KOPT-K1 (cell line): ENCODE measurements around the gene MEGF9.

ENCODE experiments used
- H3K27ac ChIP-seq: fragments of 200-600 bp; sonication (generic); 2 replicates; pipeline ENCODE4 v1.5.1; 2016; ENCODE audit warnings: antibody characterized with exemption, mild to moderate bottlenecking, low read depth, low read length; ENCODE audit not compliant: poor library complexity, severe bottlenecking
- H3K36me3 ChIP-seq: fragments of 200-600 bp; sonication (generic); 2 replicates; pipeline ENCODE4 v1.5.1; 2017; ENCODE audit warnings: antibody characterized with exemption, mild to moderate bottlenecking, low read length, moderate library complexity; ENCODE audit not compliant: insufficient read depth
- H3K9me3 ChIP-seq: fragments of 200-600 bp; sonication (generic); 2 replicates; pipeline ENCODE4 v1.5.1; 2017; ENCODE audit warnings: antibody characterized with exemption, low read length, mild to moderate bottlenecking; ENCODE audit not compliant: insufficient read depth, poor library complexity, severe bottlenecking

Gene MEGF9

GRCh38 chr9:120717176-120717575 is 2.9 kb upstream of the MEGF9 start:
- Histone ChIP-seq H3K36me3 (no peaks in the 10 kb centered on the region), H3K27ac (no peak overlapping the region), H3K9me3 (no peaks in the 10 kb centered on the region)

GRCh38 chr9:120716483-120716882 is 2.2 kb upstream of the MEGF9 start:
- no peaks in the 10 kb centered on the region for H3K36me3 ChIP-seq
- H3K27ac ChIP-seq = no peak overlapping the region
- no peaks in the 10 kb centered on the region for H3K9me3 ChIP-seq

- no peaks in the 10 kb centered on the region for H3K9me3 ChIP-seq
- peak overlapping the region; percentile 79 for H3K27ac ChIP-seq
- H3K36me3 ChIP-seq = no peaks in the 10 kb centered on the region
These were observed 1.2 kb upstream of the MEGF9 start for GRCh38 chr9:120715389-120715924.

GRCh38 chr9:120714846-120715388 is 647 bp upstream of the MEGF9 start:
- H3K9me3 ChIP-seq = no peaks in the 10 kb centered on the region
- H3K36me3 ChIP-seq = no peaks in the 10 kb centered on the region
- peak overlapping the region; percentile 79 for H3K27ac ChIP-seq

GRCh38 chr9:120713257-120714087 is 798 bp downstream of the MEGF9 start:
- no peaks in the 10 kb centered on the region for H3K9me3 ChIP-seq
- H3K27ac ChIP-seq = peak overlapping the region; percentile 79
- H3K36me3 ChIP-seq = no peaks in the 10 kb centered on the region

- Histone ChIP-seq H3K27ac (peak overlapping the region; percentile 10), H3K9me3 (no peaks in the 10 kb centered on the region), H3K36me3 (no peaks in the 10 kb centered on the region)
These were observed 1.7 kb downstream of the MEGF9 start for GRCh38 chr9:120712539-120713031.

GRCh38 chr9:120711841-120712538 is 2.3 kb downstream of the MEGF9 start:
- H3K36me3 ChIP-seq = no peaks in the 10 kb centered on the region
- H3K27ac ChIP-seq = no peak overlapping the region
- no peaks in the 10 kb centered on the region for H3K9me3 ChIP-seq

- H3K36me3 ChIP-seq = no peaks in the 10 kb centered on the region
- no peaks in the 10 kb centered on the region for H3K9me3 ChIP-seq
- no peak overlapping the region for H3K27ac ChIP-seq
These were observed 2.9 kb downstream of the MEGF9 start for GRCh38 chr9:120711354-120711753.

GRCh38 chr9:120710110-120710981 is 3.9 kb downstream of the MEGF9 start:
- H3K36me3 ChIP-seq = no peaks in the 10 kb centered on the region
- H3K27ac ChIP-seq = peak overlapping the region; percentile 51

GRCh38 chr9:120708526-120709224 is 5.6 kb downstream of the MEGF9 start:
- H3K36me3 ChIP-seq = no peaks in the 10 kb centered on the region; the same call in 1 of the 2 replicates
- H3K27ac ChIP-seq = no peak overlapping the region
- H3K9me3 ChIP-seq = no peaks in the 10 kb centered on the region

More at GRCh38 chr9:120710110-120710981, 3.9 kb downstream of the MEGF9 start:
- H3K9me3 ChIP-seq = no peaks in the 10 kb centered on the region

GRCh38 chr9:120707170-120707569 is 7.1 kb downstream of the MEGF9 start:
- Histone ChIP-seq H3K36me3 (no peaks in the 10 kb centered on the region; the same call in 1 of the 2 replicates), H3K9me3 (no peaks in the 10 kb centered on the region), H3K27ac (no peak overlapping the region)

- no peaks in the 10 kb centered on the region for H3K9me3 ChIP-seq
- H3K36me3 ChIP-seq = no peaks in the 10 kb centered on the region; the same call in 1 of the 2 replicates
- no peak overlapping the region for H3K27ac ChIP-seq
These were observed 9.1 kb downstream of the MEGF9 start for GRCh38 chr9:120705174-120705573.

GRCh38 chr9:120702075-120702474 is 12.2 kb downstream of the MEGF9 start:
- no peak overlapping the region for H3K27ac ChIP-seq
- H3K9me3 ChIP-seq = no peaks in the 10 kb centered on the region
- no peaks in the 10 kb centered on the region; the same call in 1 of the 2 replicates for H3K36me3 ChIP-seq

- Histone ChIP-seq H3K36me3 (no peaks in the 10 kb centered on the region; the same call in 1 of the 2 replicates), H3K27ac (no peak overlapping the region), H3K9me3 (no peaks in the 10 kb centered on the region)
These were observed 13.0 kb downstream of the MEGF9 start for GRCh38 chr9:120701248-120701647.
